HL-60/S4 treated with phorbol 12-myristate 13-acetate at 8.2 ng/mL for 4 days and 3 days (cell line): ENCODE measurements around the gene TOMM34.

ENCODE experiments used
- in situ Hi-C: fragments of 300-500 bp; cut with MboI; formaldehyde crosslinking; loops from 2 replicates; pipeline ENCODE4 v1.15.0; 2022; ENCODE audit warnings: low sequenced_read_pairs

Gene TOMM34

DNA sequence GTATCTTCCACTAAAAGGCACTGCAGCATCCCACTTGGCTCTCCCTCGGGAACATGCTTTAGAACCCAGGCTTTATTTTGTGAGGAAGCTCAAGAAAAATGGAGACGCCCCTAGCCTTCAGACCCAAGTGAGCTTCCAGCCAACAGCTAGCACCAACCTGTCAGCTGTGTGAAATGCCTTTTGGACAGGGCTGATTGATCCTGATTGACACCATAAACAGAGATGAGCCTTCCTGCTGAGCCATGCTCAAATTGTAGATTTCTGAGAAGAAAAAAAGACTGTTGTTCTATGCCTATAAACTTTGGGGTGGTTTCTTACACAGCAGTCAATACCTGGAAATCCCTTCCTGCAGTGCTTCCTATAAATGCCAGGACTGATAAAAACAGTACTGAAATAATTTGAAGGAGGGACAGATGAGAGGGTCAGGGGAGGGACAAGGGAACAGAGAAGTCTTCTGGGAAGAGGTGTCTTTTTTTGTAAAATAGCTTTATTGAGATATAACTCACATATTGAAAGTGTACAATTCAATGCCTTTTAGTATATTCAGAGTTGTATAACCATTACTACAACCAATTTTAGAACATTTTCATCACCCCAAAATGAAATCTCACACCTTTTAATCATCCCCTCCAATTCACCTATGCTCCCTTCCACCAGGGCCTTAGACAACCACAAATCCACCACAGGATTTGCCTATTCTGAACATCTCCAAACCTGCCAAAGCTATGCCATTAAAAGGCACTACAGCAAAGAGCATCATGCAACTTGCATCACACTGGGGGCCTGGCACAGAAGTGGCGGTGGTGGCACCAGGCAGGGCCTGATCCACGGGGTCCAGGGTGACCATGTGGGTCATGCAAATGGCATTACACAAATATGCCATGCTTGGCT, 3.4 kb upstream of the TOMM34 start:
- in situ Hi-C loops: no loop called here

- in situ Hi-C loops: no loop called here
These were observed 2.3 kb upstream of the TOMM34 start for GRCh38 chr20:44962483-44962882.

DNA sequence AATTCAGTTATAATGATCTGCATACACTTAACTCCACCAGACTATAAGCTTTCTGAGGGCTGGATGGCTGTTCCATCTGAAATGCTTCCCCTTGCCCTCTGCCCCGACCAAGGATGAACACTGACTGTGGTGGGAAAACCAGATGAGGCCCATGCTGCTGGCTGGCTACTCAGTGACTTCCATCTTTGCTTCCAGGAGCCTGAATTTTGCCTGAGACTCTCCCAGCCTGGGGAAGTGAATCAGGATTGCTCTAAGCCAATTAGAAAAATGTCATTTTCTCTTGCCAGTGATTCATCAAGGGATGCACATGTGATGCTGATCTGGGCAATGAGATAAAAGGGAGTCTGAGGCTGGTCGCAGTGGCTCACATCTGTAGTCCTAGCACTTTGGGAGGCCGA, 1.7 kb upstream of the TOMM34 start:
- in situ Hi-C loops: no loop called here

DNA sequence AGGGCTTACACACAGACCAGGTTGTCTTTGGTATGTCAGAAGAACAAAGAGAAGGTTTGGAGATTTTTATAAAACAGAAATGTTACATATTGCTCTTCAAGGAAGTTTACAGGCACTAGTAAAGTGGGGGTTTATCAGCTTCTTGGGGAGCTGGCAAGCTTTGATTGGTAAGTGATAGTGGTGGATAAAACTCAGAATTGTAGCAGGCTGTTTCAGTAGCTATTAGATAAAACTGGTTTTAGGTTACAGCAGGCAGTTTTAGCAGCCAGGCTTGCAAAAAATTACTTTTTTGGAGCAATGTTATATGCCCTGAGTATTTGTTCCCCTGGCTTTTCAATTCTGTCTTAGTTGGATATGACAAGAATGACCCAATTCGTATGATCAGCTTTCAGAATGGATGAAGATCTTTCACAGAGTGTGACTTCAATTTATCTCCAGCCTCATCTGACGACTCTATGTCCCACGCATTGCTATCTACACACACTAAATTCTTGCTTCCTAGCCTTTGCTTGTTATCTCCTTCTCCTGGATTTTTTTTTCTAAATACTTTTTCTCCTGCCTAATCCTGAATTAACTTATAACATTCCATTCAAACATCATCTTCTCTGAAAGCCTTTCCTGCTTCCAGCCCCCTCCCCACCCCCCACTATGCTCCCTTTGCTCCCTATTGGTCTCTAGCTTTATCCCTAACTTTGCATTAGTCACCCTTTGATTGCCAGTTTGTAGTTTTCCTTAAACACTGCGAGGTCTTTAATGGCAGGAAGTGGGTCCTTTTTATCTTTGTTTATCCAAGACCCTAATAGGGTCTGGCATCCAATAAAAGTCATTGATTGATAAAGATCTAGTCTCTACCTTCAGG, 1.0 kb upstream of the TOMM34 start:
- in situ Hi-C loops: no loop called here

DNA sequence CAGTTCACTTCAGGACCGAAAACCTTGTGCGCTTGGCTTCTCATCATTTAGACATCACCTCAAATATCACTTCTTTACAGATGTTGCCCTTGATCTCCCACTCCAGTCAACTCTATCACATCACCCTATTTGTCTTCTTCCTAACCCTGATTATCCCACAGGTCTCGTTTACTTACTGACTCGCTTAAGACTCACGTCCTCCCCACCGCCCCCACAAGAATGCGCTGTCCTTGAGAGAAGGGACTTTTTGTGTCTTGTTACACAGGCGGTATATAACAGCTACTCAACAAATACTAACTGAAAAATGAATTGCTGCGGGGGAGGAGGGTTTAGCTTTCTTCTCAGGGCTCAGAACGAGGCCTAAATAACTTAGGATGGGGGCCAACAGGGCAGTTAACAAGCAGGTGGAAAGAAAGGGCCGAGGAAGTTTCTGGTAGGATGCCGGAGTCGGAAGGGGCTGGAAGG, 527 bp downstream of the TOMM34 start:
- in situ Hi-C loops: no loop called here

DNA sequence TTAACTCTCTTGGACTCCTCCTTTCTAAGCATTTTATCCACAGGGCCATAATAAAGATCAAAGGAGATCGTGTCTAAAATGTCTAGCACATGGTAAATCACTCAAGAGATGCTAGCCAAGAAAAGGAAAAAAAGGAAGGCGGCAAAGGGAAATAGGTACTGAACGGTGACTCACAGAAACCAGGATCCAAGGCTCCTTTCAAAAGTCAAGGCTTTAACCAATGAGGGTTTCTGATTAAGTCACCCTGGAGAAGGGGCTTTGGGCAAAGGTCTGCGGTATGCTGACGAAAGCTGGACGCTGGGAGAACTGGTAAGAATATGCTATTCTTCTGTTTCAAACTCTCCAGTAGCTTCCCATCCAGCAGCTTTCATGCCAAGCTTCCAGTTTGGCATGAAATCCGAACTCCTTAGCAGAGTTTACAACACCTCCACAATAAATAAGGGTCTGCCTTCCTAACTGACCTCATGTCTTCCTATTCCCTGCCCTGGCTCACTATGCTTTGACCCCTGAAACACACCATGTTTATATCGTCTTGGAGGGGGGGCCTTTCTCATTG, 1.0 kb downstream of the TOMM34 start:
- in situ Hi-C loops: no loop called here

GRCh38 chr20:44958276-44958675, 1.9 kb downstream of the TOMM34 start:
- in situ Hi-C loops: no loop called here

DNA sequence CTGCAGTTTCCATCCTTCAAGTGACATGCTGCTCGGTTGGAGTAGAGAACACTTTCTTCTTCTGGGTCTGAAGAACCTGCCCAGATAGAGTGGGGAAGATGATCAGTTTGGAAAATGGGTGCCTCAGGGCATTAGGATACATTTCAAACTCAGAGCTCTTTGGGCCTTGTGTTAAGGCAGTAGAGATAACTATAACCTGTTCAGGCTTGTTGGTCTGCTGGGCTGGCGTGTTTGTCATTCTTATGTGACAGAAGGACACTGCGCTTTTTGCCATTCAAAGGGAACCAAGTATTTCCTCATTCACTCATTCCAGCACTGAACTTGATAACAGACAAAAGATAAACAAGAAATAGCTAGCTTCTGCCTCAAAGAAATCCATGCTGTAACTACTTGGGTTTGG, 3.8 kb downstream of the TOMM34 start:
- in situ Hi-C loops: no loop called here

GRCh38 chr20:44955270-44955669, 4.9 kb downstream of the TOMM34 start:
- in situ Hi-C loops: no loop called here

DNA sequence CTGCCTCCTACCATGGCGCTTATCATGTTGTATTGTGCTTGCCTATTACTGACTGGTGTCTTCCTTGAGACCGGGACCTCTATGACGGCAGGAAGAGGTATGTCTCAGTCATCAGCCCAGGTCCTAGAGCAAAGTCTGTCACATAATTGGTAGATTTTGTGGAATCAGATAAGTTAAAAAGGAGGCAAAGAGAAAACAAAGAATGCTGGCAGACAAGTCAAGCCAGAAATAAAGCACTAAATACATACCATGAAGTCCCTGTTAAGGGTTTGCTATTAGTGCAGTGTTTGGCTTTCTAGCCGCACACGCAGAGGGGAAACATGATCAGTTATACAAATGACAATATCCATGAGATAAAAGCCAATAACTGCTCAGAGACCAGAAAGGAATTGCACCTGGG, 6.0 kb downstream of the TOMM34 start:
- in situ Hi-C loops: no loop called here

DNA sequence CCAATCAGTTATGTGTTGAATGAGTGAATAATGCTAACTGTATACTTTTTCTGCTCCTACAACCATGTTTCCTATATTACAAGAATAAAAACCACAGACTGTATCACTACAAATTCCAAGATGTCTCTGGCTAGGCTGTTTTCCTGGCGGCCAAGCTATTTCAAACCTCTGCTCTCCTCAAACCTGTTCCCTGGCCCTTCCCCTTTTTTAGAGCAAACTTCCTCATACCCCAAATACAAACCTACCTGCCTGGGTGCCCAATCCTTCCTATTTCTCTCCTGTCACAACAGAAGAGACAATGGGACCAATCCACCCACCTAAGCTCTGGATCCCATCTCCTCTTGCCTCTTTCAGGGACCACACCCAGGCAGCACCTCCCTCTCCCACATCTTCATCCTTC, 7.5 kb downstream of the TOMM34 start:
- in situ Hi-C loops: no loop called here

- in situ Hi-C loops: no loop called here
These were observed 9.8 kb downstream of the TOMM34 start for GRCh38 chr20:44950368-44950767.

DNA sequence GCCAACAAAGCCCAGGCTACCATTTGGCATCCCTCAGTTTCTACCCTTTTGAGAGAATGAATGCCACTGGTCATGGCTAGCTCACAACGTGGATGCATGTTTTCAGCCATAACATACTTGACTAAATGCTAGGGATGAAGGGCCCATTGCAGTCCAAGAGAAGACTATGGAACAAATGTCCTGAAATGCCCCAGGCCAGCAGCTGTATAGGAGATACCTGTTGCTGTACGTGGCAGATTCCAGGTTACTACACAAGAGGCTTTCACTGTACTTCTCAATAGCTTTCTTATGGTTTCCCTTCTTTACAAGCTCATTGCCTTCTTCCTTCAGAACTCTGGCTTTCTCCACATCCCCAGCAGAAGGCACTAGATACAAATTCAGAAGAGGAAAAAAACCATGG, 11.7 kb downstream of the TOMM34 start:
- in situ Hi-C loops: no loop called here

GRCh38 chr20:44948107-44948506, 12.1 kb downstream of the TOMM34 start:
- in situ Hi-C loops: no loop called here

DNA sequence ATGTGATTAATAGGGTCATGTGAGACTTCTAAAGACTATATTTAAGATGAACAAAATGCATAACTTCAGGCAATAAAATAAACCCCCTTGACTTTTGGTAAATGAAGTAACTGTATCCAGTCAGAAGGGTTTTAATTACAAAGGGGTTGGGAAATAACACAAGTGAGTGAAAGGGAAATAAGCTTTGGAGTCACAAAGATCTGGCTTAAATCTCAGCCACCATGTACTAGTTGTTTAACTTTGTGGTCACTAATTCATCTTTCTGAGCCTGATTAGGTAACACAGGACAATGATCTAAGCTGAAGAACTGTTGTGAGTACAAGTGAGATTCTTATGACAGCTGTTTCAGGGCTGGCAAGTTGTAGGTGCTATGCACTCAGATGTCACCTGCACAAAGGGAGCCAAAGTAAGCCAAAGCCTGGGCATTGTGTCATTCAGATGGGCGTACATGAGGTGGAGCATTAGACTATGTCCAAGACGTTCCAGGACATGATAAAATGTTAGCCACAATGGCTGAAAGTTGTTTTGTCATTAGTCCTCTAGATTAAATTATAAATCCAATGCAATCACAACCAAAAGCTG, 13.8 kb downstream of the TOMM34 start:
- in situ Hi-C loops: no loop called here

- in situ Hi-C loops: no loop called here
These were observed 14.9 kb downstream of the TOMM34 start for GRCh38 chr20:44945261-44945660.

GRCh38 chr20:44943828-44944227, 16.4 kb downstream of the TOMM34 start:
- in situ Hi-C loops: no loop called here

DNA sequence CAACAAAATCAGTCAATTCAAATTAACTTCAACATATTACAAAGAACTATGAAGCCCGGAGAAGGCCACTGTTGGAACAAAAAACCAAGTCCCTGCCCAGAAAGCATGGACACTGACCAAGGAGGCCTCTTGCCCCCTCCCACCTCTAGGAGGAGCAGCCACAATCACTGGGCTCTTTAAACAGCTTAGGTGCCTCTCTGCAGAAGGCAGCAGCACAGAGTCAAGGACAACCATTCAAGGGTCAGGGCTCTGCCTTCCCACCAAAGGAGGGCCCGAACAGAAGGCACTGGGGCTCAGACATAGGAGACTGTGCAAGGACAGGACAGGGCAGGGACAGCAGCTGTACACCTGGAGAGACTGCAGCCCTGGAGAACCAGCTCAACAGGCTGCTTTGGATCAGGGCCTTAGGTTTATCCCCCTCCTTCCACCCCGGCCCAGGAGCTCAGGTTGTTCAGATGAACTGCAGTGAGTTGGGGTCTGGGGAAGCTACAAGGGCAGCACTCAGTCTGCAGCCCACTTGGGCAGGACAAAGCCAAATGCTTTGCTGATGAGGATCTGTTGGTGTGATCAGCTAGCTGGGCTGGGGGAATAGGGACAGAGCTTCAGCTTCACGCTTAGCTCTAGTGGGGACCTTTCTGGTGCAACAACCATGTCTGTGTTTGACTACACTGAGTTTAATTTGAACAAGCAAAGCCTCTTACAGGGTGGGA, 17.8 kb downstream of the TOMM34 start:
- in situ Hi-C loops: no loop called here

- in situ Hi-C loops: no loop called here
These were observed 19.0 kb downstream of the TOMM34 start for GRCh38 chr20:44941120-44941691.

- in situ Hi-C loops: no loop called here
These were observed 21.6 kb downstream of the TOMM34 start for GRCh38 chr20:44938637-44939036.
